ENCODE data around the gene VWA8. TPM values are rescaled to one million over a fixed set of nuclear protein-coding genes. Genes with fewer than 3 reads are reported as not detected.
"Not testable (repeated sequence)": the region's sequence is repeated elsewhere in the genome, so short reads cannot be mapped to it uniquely, and the experiment has no call there.

VWA8 gene
- total and polyA plus RNA-seq, 2 donors: 8.1 to 20.9 TPM

DNA sequence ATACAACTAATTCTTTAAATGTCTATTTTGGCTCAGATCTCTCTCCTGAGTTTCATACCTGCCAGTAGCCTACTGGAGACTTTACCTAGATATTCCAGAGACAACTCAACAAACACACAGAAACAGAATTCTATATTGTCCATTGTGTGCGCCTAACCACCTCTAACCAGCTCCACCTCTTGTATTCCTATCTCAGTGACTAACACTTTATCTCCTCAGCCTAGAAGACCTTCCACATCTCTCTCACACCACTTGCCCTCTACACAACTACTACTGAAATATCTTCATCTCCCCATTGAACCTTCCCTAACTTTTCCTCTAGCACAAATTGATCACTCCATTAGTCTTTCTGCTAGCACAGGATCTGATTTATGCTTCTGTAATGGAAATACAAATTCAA, 6.7 kb downstream of the VWA8 start:
- DNase-seq (ENCODE audit: low read depth in 6 of 9, low spot score in 9 of 9): no peak
- Histone ChIP-seq H3K4me3 (ENCODE audit: low read length in 2 of 2) (no peak overlapping the region), H3K27ac (ENCODE audit: low read depth in 1 of 2, low read length in 1 of 2) (no peak overlapping the region), H3K27me3 (ENCODE audit: control insufficient read depth in 2 of 2, insufficient read depth in 1 of 2, low read length in 1 of 2) (no peaks in the 10 kb centered on the region), H3K9me3 (ENCODE audit: control insufficient read depth in 2 of 2, insufficient read depth in 1 of 2, low read length in 1 of 2) (no peaks in the 10 kb centered on the region), H3K4me1 (ENCODE audit: control insufficient read depth in 2 of 2, insufficient read depth in 2 of 2, low read length in 2 of 2) (no peaks in the 10 kb centered on the region), H3K36me3 (ENCODE audit: control insufficient read depth in 2 of 2, insufficient read depth in 2 of 2, low read length in 1 of 2) (no peaks in the 10 kb centered on the region)
- 97% methylated on average over 1 of the region's 1 CpG for WGBS

- Histone ChIP-seq H3K4me1 (ENCODE audit: control insufficient read depth in 2 of 2, insufficient read depth in 2 of 2, low read length in 2 of 2) (no peaks in the 10 kb centered on the region), H3K9me3 (ENCODE audit: control insufficient read depth in 2 of 2, insufficient read depth in 1 of 2, low read length in 1 of 2) (no peaks in the 10 kb centered on the region), H3K27me3 (ENCODE audit: control insufficient read depth in 2 of 2, insufficient read depth in 1 of 2, low read length in 1 of 2) (no peaks in the 10 kb centered on the region), H3K4me3 (ENCODE audit: low read length in 2 of 2) (no peak overlapping the region), H3K27ac (ENCODE audit: low read depth in 1 of 2, low read length in 1 of 2) (no peak overlapping the region), H3K36me3 (ENCODE audit: control insufficient read depth in 2 of 2, insufficient read depth in 2 of 2, low read length in 1 of 2) (no peaks in the 10 kb centered on the region)
- DNase-seq (ENCODE audit: low read depth in 6 of 9, low spot score in 9 of 9): no peak
- 96% methylated on average over 3 of the region's 3 CpGs for WGBS
These were observed 8.2 kb downstream of the VWA8 start for GRCh38 chr13:41952749-41953148.

GRCh38 chr13:41949104-41949503, 11.8 kb downstream of the VWA8 start:
- not testable (repeated sequence) for H3K4me3 ChIP-seq (ENCODE audit: low read length in 2 of 2); H3K4me1 ChIP-seq (ENCODE audit: control insufficient read depth in 2 of 2, insufficient read depth in 2 of 2, low read length in 2 of 2); DNase-seq (ENCODE audit: low read depth in 6 of 9, low spot score in 9 of 9); H3K27me3 ChIP-seq (ENCODE audit: control insufficient read depth in 2 of 2, insufficient read depth in 1 of 2, low read length in 1 of 2); H3K27ac ChIP-seq (ENCODE audit: low read depth in 1 of 2, low read length in 1 of 2); H3K9me3 ChIP-seq (ENCODE audit: control insufficient read depth in 2 of 2, insufficient read depth in 1 of 2, low read length in 1 of 2); H3K36me3 ChIP-seq (ENCODE audit: control insufficient read depth in 2 of 2, insufficient read depth in 2 of 2, low read length in 1 of 2)
- 95% methylated on average over 1 of the region's 1 CpG for WGBS

DNA sequence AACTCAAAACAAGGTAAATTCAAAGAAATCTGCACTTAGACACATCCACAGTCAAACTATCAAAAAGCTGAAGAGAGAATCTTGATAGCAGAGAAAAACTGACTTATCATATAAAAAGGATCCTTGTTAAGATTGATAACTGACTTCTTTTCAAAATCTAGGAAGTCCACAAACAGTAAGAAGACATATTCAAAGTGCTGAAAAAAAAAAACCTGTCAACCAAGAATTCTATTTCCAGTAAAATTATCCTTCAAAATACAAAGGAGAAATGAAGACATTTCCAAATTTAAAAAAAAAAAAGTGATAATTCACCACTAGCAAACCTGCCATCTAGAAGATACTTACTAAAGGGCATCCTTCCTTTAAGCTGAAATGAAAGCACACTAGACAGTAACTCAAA, 15.0 kb downstream of the VWA8 start:
- Histone ChIP-seq H3K36me3 (ENCODE audit: control insufficient read depth in 2 of 2, insufficient read depth in 2 of 2, low read length in 1 of 2) (peaks cover 0 to 10% of the 10 kb centered on the region in 2 donors), H3K9me3 (ENCODE audit: control insufficient read depth in 2 of 2, insufficient read depth in 1 of 2, low read length in 1 of 2) (no peaks in the 10 kb centered on the region), H3K4me1 (ENCODE audit: control insufficient read depth in 2 of 2, insufficient read depth in 2 of 2, low read length in 2 of 2) (no peaks in the 10 kb centered on the region), H3K4me3 (ENCODE audit: low read length in 2 of 2) (no peak overlapping the region), H3K27ac (ENCODE audit: low read depth in 1 of 2, low read length in 1 of 2) (no peak overlapping the region), H3K27me3 (ENCODE audit: control insufficient read depth in 2 of 2, insufficient read depth in 1 of 2, low read length in 1 of 2) (no peaks in the 10 kb centered on the region)
- no peak for DNase-seq (ENCODE audit: low read depth in 6 of 9, low spot score in 9 of 9)

- Histone ChIP-seq H3K4me1 (ENCODE audit: control insufficient read depth in 2 of 2, insufficient read depth in 2 of 2, low read length in 2 of 2) (no peaks in the 10 kb centered on the region), H3K27me3 (ENCODE audit: control insufficient read depth in 2 of 2, insufficient read depth in 1 of 2, low read length in 1 of 2) (no peaks in the 10 kb centered on the region), H3K4me3 (ENCODE audit: low read length in 2 of 2) (no peak overlapping the region), H3K27ac (ENCODE audit: low read depth in 1 of 2, low read length in 1 of 2) (no peak overlapping the region), H3K9me3 (ENCODE audit: control insufficient read depth in 2 of 2, insufficient read depth in 1 of 2, low read length in 1 of 2) (no peaks in the 10 kb centered on the region), H3K36me3 (ENCODE audit: control insufficient read depth in 2 of 2, insufficient read depth in 2 of 2, low read length in 1 of 2) (peaks cover 0 to 10% of the 10 kb centered on the region in 2 donors)
- DNase-seq (ENCODE audit: low read depth in 6 of 9, low spot score in 9 of 9): no peak
- WGBS: 95% methylated on average over 3 of the region's 3 CpGs
These were observed 16.1 kb downstream of the VWA8 start for GRCh38 chr13:41944635-41945397.

DNA sequence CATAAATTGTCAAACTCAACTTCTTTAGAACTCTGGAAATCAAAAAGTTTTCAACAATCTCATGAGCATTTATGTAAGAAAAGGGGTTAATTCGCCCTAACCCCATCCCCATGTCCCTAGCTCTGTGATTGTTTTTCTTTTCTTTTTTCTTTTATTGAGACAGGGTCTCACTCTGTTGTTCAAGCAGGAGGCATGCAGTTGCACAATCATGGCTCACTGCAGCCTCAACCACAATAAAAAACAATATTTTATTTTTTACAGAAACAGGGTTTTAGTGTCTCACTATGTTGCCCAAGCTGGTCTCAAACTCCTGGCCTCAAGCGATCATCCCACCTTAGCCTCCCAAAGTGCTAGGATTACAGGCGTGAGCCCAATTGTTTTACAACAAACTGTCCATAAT, 16.7 kb downstream of the VWA8 start:
- 98% methylated on average over 3 of the region's 3 CpGs for WGBS
- DNase-seq (ENCODE audit: low read depth in 6 of 9, low spot score in 9 of 9): no peak
- Histone ChIP-seq H3K9me3 (ENCODE audit: control insufficient read depth in 2 of 2, insufficient read depth in 1 of 2, low read length in 1 of 2) (no peaks in the 10 kb centered on the region), H3K36me3 (ENCODE audit: control insufficient read depth in 2 of 2, insufficient read depth in 2 of 2, low read length in 1 of 2) (peaks cover 0 to 10% of the 10 kb centered on the region in 2 donors), H3K4me1 (ENCODE audit: control insufficient read depth in 2 of 2, insufficient read depth in 2 of 2, low read length in 2 of 2) (no peaks in the 10 kb centered on the region), H3K4me3 (ENCODE audit: low read length in 2 of 2) (no peak overlapping the region), H3K27ac (ENCODE audit: low read depth in 1 of 2, low read length in 1 of 2) (no peak overlapping the region), H3K27me3 (ENCODE audit: control insufficient read depth in 2 of 2, insufficient read depth in 1 of 2, low read length in 1 of 2) (no peaks in the 10 kb centered on the region)

DNA sequence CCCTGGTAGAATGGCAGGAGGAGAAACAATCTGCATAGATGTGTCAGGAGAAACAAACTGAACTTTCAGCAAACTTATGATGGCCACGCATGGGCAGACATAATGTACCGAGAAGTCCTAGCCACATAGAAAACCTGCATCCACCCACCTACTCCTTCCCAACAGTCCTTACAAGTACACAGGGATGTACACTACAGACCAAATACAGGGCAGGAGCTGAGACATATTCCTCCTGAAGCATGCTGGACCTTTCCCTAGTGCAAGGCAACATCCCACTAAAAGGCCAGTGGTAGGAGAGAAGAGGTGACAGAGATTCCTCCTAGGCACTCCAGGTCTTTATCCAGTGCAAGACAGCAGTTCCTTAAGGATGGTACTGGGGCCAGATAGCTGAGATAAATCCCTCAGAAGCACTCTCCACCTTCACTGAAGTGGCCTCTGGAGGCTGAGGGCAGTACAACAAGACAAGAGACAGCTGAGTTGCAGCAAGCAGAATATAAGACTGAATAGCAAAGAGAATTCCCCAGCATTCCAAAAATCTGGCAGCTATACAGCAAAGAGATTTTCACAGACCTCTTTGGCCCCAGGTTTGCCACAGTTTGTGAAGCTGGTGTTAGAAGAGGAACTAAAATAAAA, 18.3 kb downstream of the VWA8 start:
- Histone ChIP-seq H3K36me3 (ENCODE audit: control insufficient read depth in 2 of 2, insufficient read depth in 2 of 2, low read length in 1 of 2) (peaks cover 0 to 14% of the 10 kb centered on the region in 2 donors), H3K27me3 (ENCODE audit: control insufficient read depth in 2 of 2, insufficient read depth in 1 of 2, low read length in 1 of 2) (no peaks in the 10 kb centered on the region), H3K9me3 (ENCODE audit: control insufficient read depth in 2 of 2, insufficient read depth in 1 of 2, low read length in 1 of 2) (no peaks in the 10 kb centered on the region), H3K4me3 (ENCODE audit: low read length in 2 of 2) (no peak overlapping the region), H3K27ac (ENCODE audit: low read depth in 1 of 2, low read length in 1 of 2) (no peak overlapping the region), H3K4me1 (ENCODE audit: control insufficient read depth in 2 of 2, insufficient read depth in 2 of 2, low read length in 2 of 2) (no peaks in the 10 kb centered on the region)
- no peak for DNase-seq (ENCODE audit: low read depth in 6 of 9, low spot score in 9 of 9)
- WGBS: 99% methylated on average over 2 of the region's 2 CpGs

- peaks cover 0 to 10% of the 10 kb centered on the region in 2 donors for H3K36me3 ChIP-seq (ENCODE audit: control insufficient read depth in 2 of 2, insufficient read depth in 2 of 2, low read length in 1 of 2)
- H3K27me3 ChIP-seq (ENCODE audit: control insufficient read depth in 2 of 2, insufficient read depth in 1 of 2, low read length in 1 of 2): no peaks in the 10 kb centered on the region
- H3K9me3 ChIP-seq (ENCODE audit: control insufficient read depth in 2 of 2, insufficient read depth in 1 of 2, low read length in 1 of 2): no peaks in the 10 kb centered on the region
- 94% methylated on average over 5 of the region's 5 CpGs for WGBS
- no peak overlapping the region for H3K4me3 ChIP-seq (ENCODE audit: low read length in 2 of 2)
- H3K27ac ChIP-seq (ENCODE audit: low read depth in 1 of 2, low read length in 1 of 2): no peak overlapping the region
- no peaks in the 10 kb centered on the region for H3K4me1 ChIP-seq (ENCODE audit: control insufficient read depth in 2 of 2, insufficient read depth in 2 of 2, low read length in 2 of 2)
- DNase-seq (ENCODE audit: low read depth in 6 of 9, low spot score in 9 of 9): no peak
These were observed 19.7 kb downstream of the VWA8 start for GRCh38 chr13:41941174-41941573.

- peaks cover 0 to 10% of the 10 kb centered on the region in 2 donors for H3K36me3 ChIP-seq (ENCODE audit: control insufficient read depth in 2 of 2, insufficient read depth in 2 of 2, low read length in 1 of 2)
- H3K4me1 ChIP-seq (ENCODE audit: control insufficient read depth in 2 of 2, insufficient read depth in 2 of 2, low read length in 2 of 2): no peaks in the 10 kb centered on the region
- H3K4me3 ChIP-seq (ENCODE audit: low read length in 2 of 2): no peak overlapping the region
- no peaks in the 10 kb centered on the region for H3K9me3 ChIP-seq (ENCODE audit: control insufficient read depth in 2 of 2, insufficient read depth in 1 of 2, low read length in 1 of 2)
- no peaks in the 10 kb centered on the region for H3K27me3 ChIP-seq (ENCODE audit: control insufficient read depth in 2 of 2, insufficient read depth in 1 of 2, low read length in 1 of 2)
- no peak for DNase-seq (ENCODE audit: low read depth in 6 of 9, low spot score in 9 of 9)
- no peak overlapping the region for H3K27ac ChIP-seq (ENCODE audit: low read depth in 1 of 2, low read length in 1 of 2)
These were observed 21.5 kb downstream of the VWA8 start for GRCh38 chr13:41939398-41939797.

Measured in thymus (tissue), 11 donors.